ENCODE measurements around the gene CWC15.
"Not testable (repeated sequence)": the region's sequence is repeated elsewhere in the genome, so short reads cannot be mapped to it uniquely, and the experiment has no call there.

Gene CWC15

DNA sequence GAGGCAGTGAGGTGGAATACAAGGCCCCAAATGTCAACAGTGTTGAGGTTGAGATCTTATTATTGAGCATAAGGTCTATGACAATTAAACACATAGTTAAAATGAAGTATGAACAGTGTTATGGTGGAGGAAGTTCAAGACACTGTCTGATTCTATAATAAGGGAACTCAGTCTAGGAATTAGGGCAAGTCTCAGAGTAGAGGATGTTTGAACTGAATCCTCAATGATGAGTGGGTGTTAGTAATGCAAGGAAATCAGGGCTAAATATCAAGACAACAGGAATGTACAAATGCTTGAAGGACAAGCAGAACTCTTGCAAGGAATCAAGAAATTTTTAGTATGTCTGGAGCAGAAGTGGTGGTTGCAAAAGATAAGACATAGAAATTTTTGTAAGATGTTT is 53.0 kb downstream of the CWC15 start:
- no peak for DNase-seq (ENCODE audit: low read depth in 2 of 2, low spot score in 1 of 2)

DNA sequence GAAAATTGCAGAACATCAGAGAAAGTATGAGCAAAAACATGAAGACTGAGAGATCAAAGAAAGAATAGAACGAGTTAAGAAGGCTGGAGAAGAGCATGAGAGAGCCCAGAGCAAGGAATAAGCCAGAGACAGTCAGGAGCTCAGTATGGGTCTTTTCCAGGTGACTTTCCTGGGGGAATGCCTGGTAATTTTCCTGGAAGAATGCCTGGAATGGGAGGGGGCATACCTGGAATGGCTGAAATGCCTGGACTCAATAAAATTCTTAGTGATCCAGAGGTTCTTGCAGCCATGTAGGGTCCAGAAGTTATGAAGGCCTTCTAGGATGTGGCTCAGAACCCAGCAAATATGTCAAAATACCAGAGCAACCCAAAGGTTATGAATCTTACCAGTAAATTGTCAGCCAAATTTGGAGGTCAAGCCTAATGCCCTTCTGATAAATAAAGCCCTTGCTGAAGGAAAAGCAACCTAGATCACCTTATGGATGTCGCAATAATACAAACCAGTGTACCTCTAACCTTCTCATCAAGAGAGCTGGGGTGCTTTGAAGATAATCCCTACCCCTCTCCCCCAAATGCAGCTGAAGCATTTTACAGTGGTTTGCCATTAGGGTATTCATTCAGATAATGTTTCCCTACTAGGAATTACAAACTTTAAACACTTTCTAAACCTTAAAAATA is 59.5 kb downstream of the CWC15 start:
- DNase-seq (ENCODE audit: low read depth in 2 of 2, low spot score in 1 of 2): not testable (repeated sequence)

DNA sequence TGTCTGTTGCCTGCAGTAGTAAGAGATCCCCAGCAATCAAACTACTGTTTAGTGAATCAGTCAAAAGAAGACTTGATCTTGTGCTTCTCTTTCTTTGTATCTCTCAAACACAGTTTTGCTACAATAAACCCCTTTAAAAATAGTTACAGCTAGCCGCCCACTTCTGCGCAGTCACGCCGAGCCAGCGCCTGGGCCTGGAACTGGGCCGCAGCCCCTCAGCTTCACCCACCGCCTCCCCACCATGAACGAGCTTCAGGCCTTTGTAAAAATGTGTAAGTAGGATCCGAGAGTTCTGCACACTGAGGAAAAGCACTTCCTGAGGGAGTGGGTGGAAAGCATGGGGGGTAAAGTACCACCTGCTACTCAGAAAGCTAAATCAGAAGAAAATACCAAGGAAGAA is 60.5 kb downstream of the CWC15 start:
- DNase-seq (ENCODE audit: low read depth in 2 of 2, low spot score in 1 of 2): no peak
